Ramos (cell line): ENCODE measurements around the gene CPLX3.

Source experiments
- in situ Hi-C: fragments of 300-500 bp; cut with MboI; formaldehyde crosslinking; loops from one replicate; pipeline ENCODE4 v1.14.3; 2022; ENCODE audit warnings: low sequenced_read_pairs; ENCODE audit not compliant: unreplicated experiment

CPLX3 gene, protein sequence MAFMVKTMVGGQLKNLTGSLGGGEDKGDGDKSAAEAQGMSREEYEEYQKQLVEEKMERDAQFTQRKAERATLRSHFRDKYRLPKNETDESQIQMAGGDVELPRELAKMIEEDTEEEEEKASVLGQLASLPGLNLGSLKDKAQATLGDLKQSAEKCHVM

DNA sequence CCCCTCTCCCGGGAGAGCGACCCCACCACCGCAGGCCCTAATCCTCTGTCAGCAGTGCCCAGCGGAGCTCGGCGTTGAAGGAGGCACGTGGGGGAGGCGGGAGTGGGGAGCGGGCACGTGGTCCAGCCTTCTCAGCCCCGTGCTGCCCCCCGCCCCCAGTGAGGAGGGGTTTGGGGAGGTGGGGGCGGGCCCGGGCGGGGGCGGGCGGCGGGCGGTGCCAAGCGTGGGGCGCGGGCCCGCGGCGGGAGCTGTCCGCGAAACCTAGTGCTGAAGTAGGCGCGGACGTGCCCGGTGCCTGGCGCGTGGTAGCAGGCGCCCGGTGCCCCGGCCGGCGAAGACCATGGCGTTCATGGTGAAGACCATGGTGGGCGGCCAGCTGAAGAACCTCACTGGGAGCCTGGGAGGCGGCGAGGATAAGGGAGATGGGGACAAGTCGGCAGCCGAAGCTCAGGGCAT lies at the start of gene CPLX3:
TSS of gene CPLX3 (plus strand) at position 264 of the 456 bp plus-strand sequence. CDS start at position 341, 77 bp downstream.
- in situ Hi-C loops, result no loop called here

DNA sequence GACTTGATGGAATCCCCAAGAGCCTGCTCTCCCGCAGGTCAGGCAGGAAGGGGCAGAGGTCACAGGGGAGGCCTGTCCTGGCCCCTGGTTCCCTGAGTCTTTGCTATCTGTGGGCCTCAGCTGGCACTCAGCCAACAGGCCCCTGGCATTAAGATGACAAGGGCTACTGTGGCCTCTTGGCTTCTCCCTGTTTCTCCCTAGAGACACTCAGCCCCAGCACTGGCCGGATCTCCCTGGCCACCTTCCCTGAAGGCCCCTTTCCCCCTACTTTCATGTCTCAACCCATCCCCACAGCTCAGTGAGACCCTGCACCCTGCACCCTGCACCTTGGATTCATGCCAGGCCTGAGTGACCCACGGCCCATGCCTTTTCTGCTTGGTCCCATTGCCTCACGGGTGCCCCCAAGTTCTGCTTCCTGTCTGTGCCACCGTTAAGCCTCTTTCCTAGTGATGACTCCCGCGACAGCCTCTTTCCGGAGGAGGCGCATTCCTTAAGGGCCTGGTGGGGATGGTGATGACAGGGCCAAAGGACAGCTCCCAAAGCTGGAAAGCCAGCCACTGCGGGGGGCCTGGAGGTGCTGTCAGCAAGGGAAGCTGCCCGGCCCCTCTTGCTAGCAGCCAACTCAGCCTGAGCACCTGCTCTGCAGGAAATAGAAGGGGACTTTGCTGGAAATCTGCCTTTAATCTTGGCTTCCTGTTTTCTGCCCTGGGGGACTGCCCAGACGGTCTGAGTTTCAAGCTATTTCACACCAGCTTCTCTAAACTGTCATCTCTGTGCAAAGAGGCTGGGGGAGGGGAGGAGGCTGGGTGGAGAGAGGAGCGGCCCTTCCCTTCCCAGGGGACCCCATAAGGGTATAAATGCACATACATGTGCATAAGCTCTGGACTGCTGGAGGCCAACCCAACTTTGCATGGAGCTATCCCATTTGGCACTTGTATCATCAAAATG lies 49.3 kb upstream of the CPLX3 start:
- in situ Hi-C loops, result loop anchor here (25.0 kb wide), 1 partner anchor 560 kb away; the partner anchor contains the start of genes COMMD4 and NEIL1

DNA sequence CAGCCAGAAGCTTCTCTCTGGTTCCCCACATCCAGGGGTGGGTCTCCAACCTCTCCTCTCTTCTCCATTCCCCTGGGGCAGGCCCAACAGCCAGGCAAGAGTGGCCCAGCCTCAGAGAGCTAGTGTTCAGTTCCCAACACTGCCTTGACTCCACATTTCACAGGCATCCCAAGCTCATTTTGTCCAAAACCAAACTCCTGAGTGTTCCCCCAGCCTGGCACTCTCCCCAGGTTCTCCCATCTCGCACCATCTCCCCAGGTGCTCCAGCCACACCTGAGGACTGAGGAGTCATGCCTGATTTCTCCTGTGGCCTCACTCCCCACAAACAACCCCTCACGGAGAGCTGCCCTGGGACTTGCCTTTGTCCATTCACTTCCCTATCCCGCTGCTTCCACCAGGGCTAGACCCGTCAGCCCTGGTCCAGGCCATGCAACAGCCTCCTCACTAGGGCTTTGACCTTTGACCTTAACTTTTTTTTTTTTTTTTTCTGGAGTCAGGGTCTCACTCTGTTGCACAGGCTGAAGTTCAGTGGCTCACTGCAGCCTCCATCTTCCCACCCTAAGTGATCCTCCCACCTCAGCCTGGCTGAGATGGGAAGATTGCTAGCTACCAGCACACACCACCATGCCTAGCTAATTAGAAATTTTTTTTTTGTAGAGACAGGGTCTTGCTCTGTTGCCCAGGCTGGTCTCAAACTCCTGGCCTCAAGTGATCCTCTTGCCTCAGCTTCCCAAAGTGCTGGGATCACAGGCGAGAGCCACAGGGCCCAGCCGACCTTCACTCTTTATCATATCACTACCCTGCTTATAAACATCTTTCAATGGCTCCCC lies 48.4 kb upstream of the CPLX3 start:
- in situ Hi-C loops, result loop anchor here (25.0 kb wide), 1 partner anchor 559 kb away; the partner anchor contains the start of genes COMMD4 and NEIL1

DNA sequence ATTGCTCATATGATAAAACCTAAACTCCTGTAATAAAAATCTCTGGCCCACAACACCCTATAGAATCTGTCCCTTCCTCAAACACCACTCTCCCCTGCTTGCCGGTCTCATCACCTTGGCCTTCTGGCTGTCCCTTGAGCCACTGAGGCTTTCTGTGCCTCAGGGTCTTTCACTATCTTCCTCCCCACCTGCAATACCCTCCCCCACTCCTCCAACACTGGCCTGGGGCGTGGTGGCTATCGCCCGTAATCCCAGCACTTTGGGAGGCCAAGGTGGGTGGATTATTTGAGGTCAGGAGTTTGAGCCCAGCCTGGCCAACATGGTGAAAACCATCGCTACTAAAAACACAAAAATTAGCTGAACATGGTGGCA lies 47.8 kb upstream of the CPLX3 start:
- in situ Hi-C loops, result loop anchor here (25.0 kb wide), 1 partner anchor 559 kb away; the partner anchor contains the start of genes COMMD4 and NEIL1

DNA sequence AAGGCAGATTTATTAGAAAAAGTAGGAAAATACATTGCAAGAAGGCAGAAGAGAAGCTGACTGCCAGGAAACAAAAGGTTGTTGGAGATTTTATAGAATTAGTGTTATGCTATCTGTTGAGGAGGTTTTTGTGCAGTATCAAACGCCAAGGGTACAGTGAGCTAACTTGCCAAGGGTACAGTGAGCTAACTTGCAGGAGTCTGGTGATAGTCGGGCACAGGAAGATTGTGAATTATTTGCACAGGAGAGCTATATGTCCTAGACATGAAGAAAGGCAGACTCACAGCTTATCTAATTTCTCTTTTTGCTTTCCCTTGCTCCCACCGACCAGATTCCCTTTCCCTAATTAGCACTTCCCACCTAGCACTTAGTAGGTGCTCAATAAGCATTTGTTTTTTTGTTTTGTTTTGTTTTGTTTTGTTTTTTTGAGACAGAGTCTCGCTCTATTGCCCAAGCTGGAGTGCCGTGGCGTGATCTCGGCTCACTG lies 47.2 kb upstream of the CPLX3 start:
- in situ Hi-C loops, result loop anchor here (25.0 kb wide), 1 partner anchor 558 kb away; the partner anchor contains the start of genes COMMD4 and NEIL1

DNA sequence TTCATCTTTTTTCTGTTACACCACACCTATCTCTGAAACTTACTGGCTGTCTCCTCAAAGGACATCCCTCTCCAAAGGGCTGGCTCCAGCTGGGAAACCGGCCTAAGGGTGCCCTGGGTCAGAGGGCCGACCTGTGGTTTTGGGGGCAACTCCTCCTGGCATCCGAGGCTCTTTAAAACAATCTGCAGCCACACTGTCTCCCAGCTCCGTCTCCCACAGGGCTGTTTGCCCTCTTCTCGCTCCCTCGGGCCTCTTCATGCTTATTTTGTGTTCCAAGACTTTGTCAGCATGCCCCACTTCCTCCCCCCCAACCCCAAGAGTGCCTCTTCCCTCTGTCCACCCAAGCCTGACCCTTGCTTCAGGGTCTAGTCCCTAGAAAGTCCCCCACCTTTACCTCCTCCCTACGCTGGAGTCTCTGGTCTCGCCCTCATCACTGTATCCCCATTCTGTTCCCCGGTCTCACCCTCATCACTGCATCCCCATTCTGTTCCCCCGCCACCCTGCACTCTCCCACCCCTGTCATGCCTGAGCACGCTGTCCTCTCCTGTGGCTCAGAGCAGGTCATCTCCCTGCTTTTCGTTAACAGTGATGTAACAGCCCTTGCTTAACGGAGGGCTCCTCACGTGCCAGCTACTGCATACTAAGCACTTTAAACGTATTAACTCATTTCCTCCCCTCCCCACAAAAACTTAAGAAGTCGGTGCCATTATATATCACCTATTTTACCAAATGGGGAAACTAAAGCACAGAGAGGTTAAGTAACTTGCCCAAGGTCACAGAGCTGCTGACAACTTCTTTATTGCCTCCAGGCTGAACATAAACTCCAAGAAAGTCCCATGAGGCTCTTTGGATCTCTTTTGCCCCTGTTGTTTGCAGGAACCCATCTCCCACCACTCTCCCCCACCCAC lies 45.6 kb upstream of the CPLX3 start:
- in situ Hi-C loops, result loop anchor here (25.0 kb wide), 1 partner anchor 557 kb away; the partner anchor contains the start of genes COMMD4 and NEIL1

DNA sequence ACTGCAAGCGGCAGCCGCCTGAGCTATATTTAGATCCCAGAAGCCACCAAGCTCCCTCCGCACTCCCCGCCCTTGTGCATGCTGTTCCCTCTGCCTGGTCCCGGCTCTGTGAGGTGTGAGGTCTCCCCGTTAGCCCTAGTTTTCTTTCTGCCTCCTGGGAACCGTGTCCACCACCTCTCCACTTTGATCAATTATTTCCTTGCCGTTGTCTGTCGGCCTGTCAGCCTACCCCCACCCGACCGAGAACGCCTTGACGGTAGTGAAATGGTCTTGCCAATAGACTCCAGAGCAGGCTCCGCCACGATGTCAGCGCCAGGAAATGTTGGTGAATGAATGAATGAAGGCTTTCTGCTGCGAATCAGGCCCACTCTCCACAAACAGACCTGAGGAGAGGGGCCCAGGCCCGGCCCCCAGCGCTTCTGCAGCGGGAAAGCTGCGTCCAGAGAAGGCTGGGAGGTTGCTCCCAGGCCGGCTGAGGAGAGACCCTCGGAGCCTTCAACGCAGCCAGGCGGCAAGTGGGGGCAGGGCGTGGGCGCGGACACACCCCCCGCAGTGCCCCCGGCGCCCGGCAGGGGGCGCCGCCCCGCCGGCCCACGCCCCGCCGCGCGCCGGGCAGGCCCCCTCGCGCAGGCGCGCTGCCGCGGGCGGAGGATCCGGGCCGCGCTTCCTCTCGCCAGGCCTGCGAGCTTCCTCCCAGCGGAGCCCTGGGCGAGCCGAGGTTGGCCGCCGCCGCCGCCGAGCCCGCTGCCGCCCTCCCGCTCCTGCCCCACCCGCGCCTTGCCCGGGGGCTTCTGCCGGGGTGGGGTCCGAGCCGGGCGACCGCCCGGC lies 44.8 kb upstream of the CPLX3 start, which contains the start of gene CSK:
TSS of gene CSK (plus strand) at position 650 of the 828 bp plus-strand sequence. CDS start 16,218 bp downstream, outside the sequence.
- in situ Hi-C loops, result loop anchor here (25.0 kb wide), 1 partner anchor 556 kb away; the partner anchor contains the start of genes COMMD4 and NEIL1

DNA sequence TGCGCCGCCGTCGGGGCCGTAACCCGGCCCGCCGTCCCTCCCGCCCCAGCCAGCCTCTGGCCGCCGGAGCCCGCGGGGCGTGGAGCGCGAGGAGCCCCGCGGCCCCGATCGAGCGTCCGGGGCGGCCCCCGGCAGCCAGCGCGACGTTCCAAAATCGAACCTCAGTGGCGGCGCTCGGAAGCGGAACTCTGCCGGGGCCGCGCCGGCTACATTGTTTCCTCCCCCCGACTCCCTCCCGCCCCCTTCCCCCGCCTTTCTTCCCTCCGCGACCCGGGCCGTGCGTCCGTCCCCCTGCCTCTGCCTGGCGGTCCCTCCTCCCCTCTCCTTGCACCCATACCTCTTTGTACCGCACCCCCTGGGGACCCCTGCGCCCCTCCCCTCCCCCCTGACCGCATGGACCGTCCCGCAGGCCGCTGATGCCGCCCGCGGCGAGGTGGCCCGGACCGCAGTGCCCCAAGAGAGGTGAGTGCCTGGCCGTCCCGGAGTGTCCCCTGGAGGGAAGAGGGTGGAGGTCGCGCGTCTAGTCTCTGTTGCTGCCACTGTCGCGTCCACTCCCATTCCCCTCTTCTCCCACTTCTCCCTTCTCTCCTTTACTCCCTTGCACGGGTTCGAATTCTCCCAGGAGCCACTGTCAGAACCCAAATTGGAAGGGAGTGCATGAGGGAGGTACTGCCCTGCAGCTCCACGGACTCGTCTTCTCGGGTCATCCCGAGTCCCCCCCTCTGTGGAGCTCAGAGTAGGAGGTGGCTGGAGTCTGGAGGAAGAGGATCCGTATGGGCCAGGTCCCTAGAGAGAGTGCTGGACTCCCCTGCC lies 44.0 kb upstream of the CPLX3 start:
- in situ Hi-C loops, result loop anchor here (25.0 kb wide), 1 partner anchor 555 kb away; the partner anchor contains the start of genes COMMD4 and NEIL1

DNA sequence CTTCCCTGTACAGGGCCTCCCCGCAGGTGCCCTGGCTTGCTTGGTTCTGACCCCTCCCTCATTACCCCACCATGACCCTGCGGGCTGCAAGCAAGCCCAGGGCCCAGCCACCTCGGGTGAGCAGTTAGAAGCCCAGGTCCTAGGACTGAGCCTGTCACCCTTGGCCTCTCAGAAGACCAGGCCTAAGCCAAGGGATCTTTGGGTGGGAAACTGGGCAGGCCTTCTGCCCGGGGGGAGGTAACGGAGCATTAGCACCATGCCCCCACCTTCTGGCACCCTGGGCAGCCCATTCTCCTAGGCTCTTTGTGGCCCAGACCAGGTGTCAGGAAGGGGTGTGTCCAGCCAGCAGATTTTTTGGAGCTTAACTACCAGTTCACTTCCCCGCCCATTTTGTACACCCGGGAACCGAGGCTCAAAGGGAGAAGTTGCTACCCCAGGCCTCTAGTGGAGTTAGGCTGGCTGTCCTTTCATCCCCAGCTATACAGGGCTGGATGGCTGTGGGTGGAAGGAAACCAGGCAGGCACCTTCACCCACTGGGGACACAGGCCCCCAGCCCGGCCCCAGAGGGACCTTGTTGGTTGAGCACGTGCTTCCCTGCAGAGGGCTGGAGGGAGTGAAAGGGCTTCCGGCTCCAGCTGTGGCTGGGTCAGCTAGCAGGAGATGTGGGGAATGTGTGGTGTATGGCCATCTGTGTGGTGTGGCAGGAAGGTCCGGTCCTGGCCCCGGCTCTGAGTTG lies 43.2 kb upstream of the CPLX3 start:
- in situ Hi-C loops, result loop anchor here (25.0 kb wide), 1 partner anchor 554 kb away; the partner anchor contains the start of genes COMMD4 and NEIL1

DNA sequence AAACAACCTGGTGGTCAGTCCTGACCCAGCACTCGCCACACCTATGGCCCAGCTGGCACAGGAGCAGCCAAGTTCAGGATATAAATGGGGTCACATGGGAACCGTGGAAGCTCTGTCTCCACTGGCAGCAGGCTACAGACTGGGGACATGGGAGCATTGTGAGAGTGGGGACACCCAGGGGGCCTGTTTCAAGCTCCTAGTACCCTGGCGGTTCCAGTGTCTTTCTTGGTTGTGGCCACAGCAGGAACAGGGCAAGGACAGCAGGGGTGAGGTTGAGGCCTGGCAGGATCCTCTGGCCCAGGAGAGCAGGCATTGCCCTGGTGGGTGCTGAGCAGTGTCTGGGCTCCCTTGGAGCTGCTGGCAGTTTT lies 42.6 kb upstream of the CPLX3 start:
- in situ Hi-C loops, result loop anchor here (25.0 kb wide), 1 partner anchor 554 kb away; the partner anchor contains the start of genes COMMD4 and NEIL1

DNA sequence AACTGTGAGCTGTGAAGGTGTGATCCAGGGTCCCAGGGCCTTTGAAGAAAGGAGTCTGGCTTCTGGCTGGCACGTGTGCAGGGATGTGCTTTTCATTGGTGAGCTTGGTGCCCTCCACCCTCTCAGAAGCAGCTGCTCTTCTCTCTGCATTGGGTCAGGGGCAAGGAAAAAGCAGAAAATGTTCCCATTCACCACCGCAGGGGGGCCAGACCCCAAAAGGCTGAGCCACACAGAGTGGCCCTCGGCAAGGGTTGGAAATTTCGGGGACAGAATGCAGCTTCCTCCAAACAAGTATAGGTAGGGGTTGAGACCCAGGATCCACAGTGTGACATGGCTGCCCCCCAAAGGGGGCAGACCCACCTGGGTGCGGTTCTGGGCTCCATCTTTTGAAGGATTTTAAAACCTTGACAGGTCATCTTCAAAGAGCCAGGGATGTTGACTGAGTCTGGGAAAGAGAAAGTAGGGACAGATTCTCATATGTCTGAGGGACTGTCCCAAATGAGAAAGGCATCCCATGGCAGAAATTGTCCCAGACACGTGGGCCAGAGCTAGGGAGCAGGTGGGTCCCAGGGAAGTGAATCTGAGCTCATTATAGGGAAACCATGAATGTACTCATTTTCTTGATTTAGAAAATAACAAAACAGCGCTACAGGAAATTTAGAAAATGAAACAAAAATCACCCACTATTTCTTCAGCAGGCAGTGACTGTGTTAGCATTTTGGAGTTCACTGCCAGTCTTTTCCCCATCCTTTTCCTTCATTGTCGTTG lies 41.8 kb upstream of the CPLX3 start:
- in situ Hi-C loops, result loop anchor here (25.0 kb wide), 1 partner anchor 553 kb away; the partner anchor contains the start of genes COMMD4 and NEIL1

DNA sequence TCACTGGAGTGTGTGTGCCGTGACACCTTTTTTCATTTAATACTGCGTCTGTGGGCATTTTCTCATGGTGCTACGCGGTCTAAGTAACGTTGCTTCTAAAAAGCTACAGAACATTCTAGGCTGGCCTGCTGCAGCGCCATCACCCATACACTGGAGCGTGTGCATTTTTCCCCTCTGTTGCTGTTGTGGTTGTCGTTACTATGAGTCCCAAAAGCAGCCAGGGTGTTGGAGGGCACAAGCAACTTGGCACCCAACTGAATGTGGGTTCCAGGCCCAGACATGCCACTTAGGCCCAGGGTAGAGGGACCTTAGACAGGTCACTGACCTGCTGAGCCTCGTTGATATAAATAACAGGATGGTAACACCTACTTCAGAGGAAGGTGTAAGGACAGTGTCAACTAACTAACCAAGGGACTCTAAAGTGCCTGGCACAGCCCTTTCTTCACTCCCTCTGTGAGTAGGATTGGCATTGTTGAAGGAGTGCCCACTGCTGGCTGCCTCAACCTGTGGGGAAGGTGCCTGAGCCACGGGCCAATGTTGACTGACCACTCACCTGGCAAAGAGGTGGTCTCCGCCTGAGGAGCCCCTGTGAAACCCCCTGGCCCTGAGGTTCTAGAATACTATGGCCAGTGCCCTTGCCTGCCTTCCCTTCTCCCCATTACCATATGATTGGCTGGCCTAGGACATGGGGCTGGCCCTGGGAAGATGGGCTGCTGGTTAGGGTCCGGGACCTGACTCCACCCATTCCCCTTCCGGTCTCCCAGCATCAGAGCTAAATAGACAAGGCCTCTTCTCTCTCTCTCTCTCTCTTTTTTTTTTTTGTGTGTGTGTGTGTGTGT lies 41.0 kb upstream of the CPLX3 start:
- in situ Hi-C loops, result loop anchor here (25.0 kb wide), 1 partner anchor 552 kb away; the partner anchor contains the start of genes COMMD4 and NEIL1

DNA sequence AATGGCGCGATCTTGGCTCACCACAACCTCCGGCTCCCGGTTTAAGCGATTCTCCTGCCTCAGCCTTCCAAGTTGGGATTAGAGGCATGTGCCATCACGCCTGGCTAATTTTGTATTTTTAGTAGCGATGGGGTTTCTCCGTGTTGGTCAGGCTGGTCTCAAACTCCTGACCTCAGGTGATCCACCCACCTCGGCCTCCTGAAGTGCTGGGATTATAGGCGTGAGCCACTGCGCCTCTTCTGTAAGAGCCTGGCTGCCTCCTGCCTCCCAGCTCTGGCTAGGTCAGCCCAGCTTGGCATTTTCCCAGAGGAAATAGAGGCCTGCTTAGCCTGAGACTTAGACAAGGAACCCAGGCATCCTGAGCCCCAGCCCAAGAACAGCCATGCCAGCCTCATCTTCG lies 40.3 kb upstream of the CPLX3 start:
- in situ Hi-C loops, result loop anchor here (25.0 kb wide), 1 partner anchor 551 kb away; the partner anchor contains the start of genes COMMD4 and NEIL1

DNA sequence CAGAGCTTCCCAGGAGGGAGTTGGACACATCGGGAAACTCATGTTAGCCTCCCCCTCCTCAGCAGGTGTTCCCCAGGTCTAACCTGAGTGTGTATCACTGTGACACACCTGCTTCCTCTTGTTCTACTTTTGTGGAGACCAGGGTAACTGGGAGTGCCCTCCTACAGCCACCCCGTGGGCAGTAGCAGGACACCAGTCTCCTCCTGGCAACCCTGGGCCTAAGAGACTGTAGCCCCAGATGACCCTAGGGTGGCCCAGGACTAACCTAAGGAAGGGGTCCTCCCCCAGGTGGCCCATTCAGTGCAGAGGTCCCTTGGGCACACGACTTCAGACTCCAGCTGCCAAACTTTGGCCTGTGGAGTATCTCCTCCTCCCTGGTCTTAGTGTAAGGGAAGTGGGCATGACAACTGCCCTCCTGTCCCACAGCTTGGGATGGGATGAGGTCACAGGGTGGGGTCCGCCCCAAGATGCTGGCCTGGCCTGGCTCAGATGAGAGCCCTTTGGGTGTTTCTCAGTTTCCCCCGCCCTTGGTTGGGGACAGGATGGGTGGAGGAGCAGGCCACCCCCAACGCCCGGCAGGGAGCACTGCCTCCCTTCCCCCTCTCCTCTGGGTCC lies 39.8 kb upstream of the CPLX3 start:
- in situ Hi-C loops, result loop anchor here (25.0 kb wide), 1 partner anchor 551 kb away; the partner anchor contains the start of genes COMMD4 and NEIL1
